SK-N-MC (cell line): ENCODE results near the gene DCTN3.

Source experiments
- DNase-seq: peaks from one replicate; pipeline ENCODE4 v3.0.0-alpha.2; 2011; ENCODE audit warnings: low read depth, low spot score
- H3K27ac ChIP-seq: fragments of 200-600 bp; sonication (generic); 2 replicates; pipeline ENCODE4 v1.5.1; 2016; ENCODE audit warnings: mixed run types
- H3K36me3 ChIP-seq: fragments of 200-600 bp; sonication (generic); 2 replicates; pipeline ENCODE4 v1.6.1; 2017; ENCODE audit warnings: antibody characterized with exemption, low read length, mixed read lengths; ENCODE audit not compliant: insufficient read depth
- H3K4me3 ChIP-seq: fragments of 200-600 bp; sonication (generic); 2 replicates; pipeline ENCODE4 v1.5.1; 2016
- H3K9ac ChIP-seq: fragments of 200-600 bp; sonication (generic); 2 replicates; pipeline ENCODE4 v1.8.0; 2017; ENCODE audit warnings: mixed run types, mixed read lengths; ENCODE audit not compliant: insufficient read length
- H3K9me3 ChIP-seq: fragments of 200-600 bp; sonication (generic); 2 replicates; pipeline ENCODE4 v1.6.1; 2017; ENCODE audit warnings: low read depth, mild to moderate bottlenecking, antibody characterized with exemption, low read length, moderate library complexity, mixed read lengths
- EZH2 ChIP-seq: fragments of 200-600 bp; sonication (generic); IDR thresholded peaks from one replicate; pipeline ENCODE4 v1.6.1; 2017; ENCODE audit warnings: antibody characterized with exemption
- FOXP2 ChIP-seq: optimal IDR thresholded peaks from 2 replicates; pipeline ENCODE3; 2011; ENCODE audit warnings: mild to moderate bottlenecking, moderate library complexity; ENCODE audit not compliant: insufficient read depth; ENCODE audit errors: extremely low read length, control extremely low read depth
- POLR2AphosphoS5 ChIP-seq: IDR thresholded peaks from 2 replicates; pipeline ENCODE4 v1.6.1; 2012; ENCODE audit warnings: mild to moderate bottlenecking, low read depth, low read length, borderline replicate concordance

Gene DCTN3

DNA sequence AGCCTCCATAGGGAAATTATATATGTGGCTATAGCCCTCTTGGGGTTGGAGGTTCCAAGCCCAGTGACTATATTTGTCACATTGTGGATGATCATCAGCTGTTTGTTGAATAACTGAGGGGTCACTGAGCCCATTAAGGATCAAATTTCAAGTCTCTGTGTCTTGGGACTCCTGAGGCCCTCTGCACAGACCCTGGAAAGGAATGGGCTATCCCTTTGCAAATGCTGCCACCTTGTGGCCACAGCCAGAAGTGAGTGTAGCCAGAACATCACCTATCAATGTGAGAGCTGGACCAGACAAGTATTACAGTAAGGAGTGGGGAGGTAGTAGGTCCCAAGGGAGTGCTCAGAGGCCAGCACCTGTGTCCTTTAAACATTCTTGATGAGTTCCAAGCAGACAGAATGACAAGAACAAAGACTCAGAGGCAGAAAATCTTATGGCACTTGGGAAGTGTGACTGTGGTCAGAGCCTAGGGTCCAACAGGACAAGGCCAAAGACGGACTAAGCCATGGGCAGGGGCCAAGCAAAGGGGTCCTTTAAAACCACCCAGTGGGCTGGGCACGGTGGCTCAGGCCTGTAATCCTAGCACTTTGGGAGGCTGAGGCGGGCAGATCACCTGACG lies 16.6 kb downstream of the DCTN3 start:
- TF ChIP-seq EZH2 (no peak), FOXP2 (no peak), POLR2AphosphoS5 (no peak)
- peak; percentile 52 for DNase-seq
- Histone ChIP-seq H3K27ac (no peak overlapping the region), H3K9me3 (no peaks in the 10 kb centered on the region), H3K36me3 (no peaks in the 10 kb centered on the region), H3K4me3 (no peak overlapping the region), H3K9ac (no peak overlapping the region)

DNA sequence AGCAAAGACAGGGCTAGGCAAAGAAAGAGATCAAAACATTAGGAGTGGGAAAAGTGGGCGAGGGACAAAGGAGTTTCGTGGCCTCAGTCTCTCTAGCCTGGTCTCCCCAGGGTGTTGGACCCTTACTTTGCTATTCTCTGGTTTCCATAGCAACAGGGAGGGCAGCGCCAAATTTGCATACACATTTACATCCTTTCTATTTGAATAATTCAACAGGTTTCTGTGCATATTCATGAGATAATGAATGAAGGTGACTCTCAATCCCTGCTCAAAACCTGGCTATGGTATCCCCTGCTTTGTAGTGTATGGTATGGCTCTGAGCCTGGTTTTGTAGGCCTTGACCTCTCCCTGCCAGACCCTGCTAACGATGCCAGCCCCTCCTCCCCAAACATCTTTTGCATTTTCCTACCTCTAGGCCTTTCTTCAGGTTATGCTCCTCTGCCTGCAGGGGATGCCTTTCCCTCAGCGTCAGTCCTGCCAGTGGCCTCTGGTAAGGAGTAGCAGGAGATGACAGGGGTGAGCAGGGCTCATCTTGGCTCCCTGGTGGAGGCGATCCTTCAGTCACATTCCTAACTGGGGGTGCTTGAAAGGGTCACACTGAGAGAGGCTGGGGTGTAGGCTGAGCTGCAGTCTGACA lies 18.2 kb downstream of the DCTN3 start:
- no peaks in the 10 kb centered on the region for H3K9me3 ChIP-seq
- no peak overlapping the region for H3K27ac ChIP-seq

DNA sequence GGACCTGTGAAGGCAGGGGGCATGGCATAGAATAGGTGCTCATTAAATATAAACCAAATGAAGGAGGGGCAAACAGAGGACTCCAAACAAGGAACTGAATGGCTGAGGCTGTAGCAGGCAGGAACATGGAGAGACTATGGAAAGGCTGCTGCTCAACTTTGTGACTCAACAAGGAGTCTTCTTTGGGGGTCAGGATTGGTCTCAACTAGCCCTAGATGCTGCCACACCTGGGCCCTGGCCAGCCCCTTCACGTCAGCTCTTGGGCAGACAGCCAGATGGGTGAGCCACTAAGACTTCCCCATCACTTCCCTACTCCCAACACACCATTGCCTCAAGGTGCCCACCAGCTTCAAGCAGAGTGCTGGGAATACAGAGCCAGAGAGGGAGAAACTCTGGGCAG lies 19.4 kb downstream of the DCTN3 start:
- Histone ChIP-seq H3K4me3 (no peak overlapping the region), H3K9ac (no peak overlapping the region), H3K27ac (no peak overlapping the region), H3K9me3 (no peaks in the 10 kb centered on the region), H3K36me3 (no peaks in the 10 kb centered on the region)
- DNase-seq: no peak
- TF ChIP-seq FOXP2 (no peak), POLR2AphosphoS5 (no peak), EZH2 (no peak)

More for the DNA sequence above, 18.2 kb downstream of the DCTN3 start:
- no peak for DNase-seq
- Histone ChIP-seq H3K9ac (no peak overlapping the region), H3K4me3 (no peak overlapping the region), H3K36me3 (no peaks in the 10 kb centered on the region)
- no peak for TF ChIP-seq EZH2
- no peak for TF ChIP-seq POLR2AphosphoS5
- no peak for TF ChIP-seq FOXP2

DNA sequence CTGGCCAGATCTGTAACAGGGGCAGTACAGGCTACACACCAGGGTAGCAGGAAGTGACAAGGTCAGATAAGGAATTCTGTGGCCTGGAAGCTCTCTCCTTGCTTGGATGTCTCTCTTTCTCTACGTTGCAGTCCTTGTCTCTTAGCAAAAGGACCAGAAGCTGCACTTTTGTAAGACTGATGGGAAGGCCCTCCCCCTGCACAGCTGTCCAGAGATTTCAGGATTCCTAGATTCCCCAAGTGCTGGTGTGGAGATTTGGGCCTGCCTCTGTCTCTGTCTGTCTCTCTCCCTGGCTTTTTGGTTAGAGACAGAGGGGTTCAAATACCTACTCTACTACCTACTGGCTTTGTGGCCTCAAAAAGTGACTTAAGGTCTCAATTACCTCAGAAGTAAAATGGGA lies 20.7 kb downstream of the DCTN3 start:
- DNase-seq: no peak
- H3K9ac ChIP-seq: no peak overlapping the region
- no peak for TF ChIP-seq FOXP2
- TF ChIP-seq POLR2AphosphoS5: no peak
- TF ChIP-seq EZH2: no peak
- H3K36me3 ChIP-seq: no peaks in the 10 kb centered on the region
- no peak overlapping the region for H3K4me3 ChIP-seq
- H3K9me3 ChIP-seq: no peaks in the 10 kb centered on the region
- H3K27ac ChIP-seq: no peak overlapping the region

DNA sequence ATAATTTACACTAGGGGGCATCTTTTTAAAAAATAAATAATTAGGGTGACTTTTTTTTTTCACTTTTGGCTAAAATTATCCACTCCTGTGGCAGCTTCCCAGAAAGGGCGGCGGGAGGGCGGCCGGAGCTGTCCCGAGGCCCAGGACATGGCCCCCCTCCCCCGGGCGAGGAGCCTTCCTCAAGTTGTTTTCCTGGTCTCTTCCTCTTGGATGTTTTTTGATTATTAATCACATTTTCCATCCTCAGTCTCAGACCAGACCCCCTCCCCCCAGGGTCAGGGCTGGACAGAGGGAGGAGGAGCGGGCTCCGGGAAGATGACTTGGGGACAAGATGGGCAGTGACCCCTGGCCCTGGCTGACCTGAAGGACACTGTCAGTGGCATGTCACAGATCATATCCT lies 26.1 kb downstream of the DCTN3 start:
- no peaks in the 10 kb centered on the region for H3K9me3 ChIP-seq
- no peak overlapping the region for H3K9ac ChIP-seq
- H3K4me3 ChIP-seq: no peak overlapping the region
- H3K27ac ChIP-seq: no peak overlapping the region
- TF ChIP-seq FOXP2: no peak
- no peak for TF ChIP-seq EZH2
- TF ChIP-seq POLR2AphosphoS5: no peak
- no peaks in the 10 kb centered on the region for H3K36me3 ChIP-seq
- DNase-seq: no peak

DNA sequence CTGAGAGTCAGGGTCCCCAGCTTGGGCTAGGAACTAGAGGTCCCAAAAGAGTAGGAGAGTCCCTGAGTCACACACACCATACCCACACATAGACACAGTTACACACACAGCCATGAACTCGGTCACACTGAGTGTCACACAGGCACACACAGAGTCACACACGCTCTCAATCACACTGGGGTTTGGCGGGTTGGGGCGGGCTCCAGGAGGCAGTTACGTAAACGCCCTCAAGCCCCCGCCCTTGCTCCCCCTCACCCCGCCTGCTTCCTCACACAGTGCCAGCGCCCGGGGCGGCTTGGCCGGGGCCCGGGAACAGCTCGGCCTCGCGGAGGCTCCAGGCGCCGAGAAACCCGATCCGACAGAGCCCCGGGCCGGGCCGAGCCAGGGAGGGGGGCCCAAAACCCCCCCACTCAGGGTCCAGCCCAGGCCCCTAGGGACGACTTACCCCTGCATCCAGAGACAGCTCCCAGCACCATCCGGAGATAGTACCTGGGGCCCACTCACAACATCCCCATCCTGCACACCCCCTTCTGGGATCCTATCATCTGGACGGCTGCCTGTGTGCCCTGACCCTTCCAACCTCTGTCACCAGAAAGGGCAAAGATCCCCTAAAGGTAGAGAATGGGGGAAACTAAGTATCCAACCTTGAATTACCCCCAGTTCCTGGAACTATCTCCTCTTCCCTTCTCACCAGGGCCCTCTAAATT lies 27.2 kb downstream of the DCTN3 start:
- no peak for DNase-seq
- H3K9me3 ChIP-seq: no peaks in the 10 kb centered on the region
- H3K9ac ChIP-seq: no peak overlapping the region
- no peak overlapping the region for H3K4me3 ChIP-seq
- no peak overlapping the region for H3K27ac ChIP-seq
- no peaks in the 10 kb centered on the region for H3K36me3 ChIP-seq
- no peak for TF ChIP-seq FOXP2
- TF ChIP-seq POLR2AphosphoS5: no peak
- TF ChIP-seq EZH2: no peak

DNA sequence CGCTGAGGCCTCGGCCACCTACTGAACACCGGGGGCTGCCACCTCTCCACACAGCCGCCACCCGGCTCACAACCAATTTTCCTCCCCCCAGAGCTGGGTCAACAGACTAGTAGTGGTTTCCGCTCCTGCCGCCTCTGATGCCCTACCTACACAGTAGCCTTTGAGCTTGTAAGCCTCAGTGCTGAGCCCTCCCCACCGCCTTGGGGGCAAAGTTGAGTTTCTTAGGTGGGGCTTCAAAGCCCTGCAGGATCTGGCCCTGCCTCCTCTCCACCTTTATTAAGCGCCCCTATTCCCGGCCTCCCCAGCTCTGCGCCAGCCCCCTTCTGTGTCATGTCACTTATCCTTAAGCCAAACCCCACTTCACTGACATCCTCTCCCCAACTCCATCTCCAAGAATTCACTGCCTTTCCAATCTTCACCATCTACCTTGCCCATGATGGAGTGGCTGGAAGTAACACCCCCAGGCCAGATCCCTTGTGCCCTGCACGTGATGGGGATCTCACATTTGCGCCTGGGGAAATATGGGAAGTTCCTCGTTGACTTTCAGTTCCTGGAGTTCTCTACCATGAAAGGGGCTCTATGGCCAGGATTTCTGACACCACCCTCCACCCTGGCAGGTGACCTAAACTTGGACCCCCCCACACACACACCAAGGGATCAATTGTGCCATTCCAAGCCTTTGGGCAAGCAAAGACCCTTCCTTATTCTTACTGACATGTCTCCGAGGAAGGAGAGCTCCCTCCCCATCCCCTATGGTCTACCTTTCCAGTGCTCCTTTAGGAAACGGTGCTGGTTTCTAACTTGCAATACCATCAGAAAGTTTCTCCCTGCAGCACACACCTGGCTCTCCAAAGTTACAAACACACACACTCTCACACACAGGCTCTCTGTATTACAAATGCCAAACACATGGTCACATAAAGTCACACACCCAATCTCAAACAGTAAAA lies 28.1 kb downstream of the DCTN3 start:
- peak overlapping the region; percentile 73; the same call in 1 of the 2 replicates for H3K4me3 ChIP-seq
- no peaks in the 10 kb centered on the region for H3K36me3 ChIP-seq
- DNase-seq: no peak
- TF ChIP-seq POLR2AphosphoS5: no peak
- TF ChIP-seq FOXP2: no peak
- TF ChIP-seq EZH2: no peak
- H3K9ac ChIP-seq: no peak overlapping the region
- no peak overlapping the region for H3K27ac ChIP-seq
- H3K9me3 ChIP-seq: no peaks in the 10 kb centered on the region
